SK-N-MC (cell line): ENCODE measurements around the gene PWP1.
"Not testable (repeated sequence)": the region's sequence is repeated elsewhere in the genome, so short reads cannot be mapped to it uniquely, and the experiment has no call there.

ENCODE experiments used
- EZH2 ChIP-seq: fragments of 200-600 bp; sonication (generic); IDR thresholded peaks from one replicate; pipeline ENCODE4 v1.6.1; 2017; ENCODE audit warnings: antibody characterized with exemption
- POLR2AphosphoS5 ChIP-seq: IDR thresholded peaks from 2 replicates; pipeline ENCODE4 v1.6.1; 2012; ENCODE audit warnings: mild to moderate bottlenecking, low read depth, low read length, borderline replicate concordance

GRCh38 chr12:107705522-107705921, 19.9 kb downstream of the PWP1 start:
- not testable (repeated sequence) for TF ChIP-seq POLR2AphosphoS5, EZH2
